H1 (cell line): ENCODE measurements around the gene AP3B2. TPM values are rescaled to one million over a fixed set of nuclear protein-coding genes. Genes with fewer than 3 reads are reported as not detected.

ENCODE experiments used
- EGR1 ChIP-seq: IDR thresholded peaks from 2 replicates; pipeline ENCODE4 v1.6.1; 2011; ENCODE audit warnings: low read depth, low read length, borderline replicate concordance
- RAD21 ChIP-seq, 2 experiments: IDR thresholded peaks in 1 of 2; conservative IDR thresholded peaks in 1 of 2; 2 replicates each; pipeline ENCODE4 v1.6.1; 2011; ENCODE audit warnings: low read depth in 2 of 2, low read length in 2 of 2, improper control_type of control experiment in 1 of 2, inconsistent platforms in 1 of 2, mild to moderate bottlenecking in 1 of 2, moderate library complexity in 1 of 2
- RBBP5 ChIP-seq: IDR thresholded peaks from 2 replicates; pipeline ENCODE4 v1.7.1; 2012; ENCODE audit warnings: low read depth, mild to moderate bottlenecking, inconsistent platforms, low read length, moderate library complexity, borderline replicate concordance
- TBP ChIP-seq: IDR thresholded peaks from 2 replicates; pipeline ENCODE4 v1.6.1; 2011; ENCODE audit warnings: low read depth, low read length, improper control_type of control experiment
- polyA plus RNA-seq, 7 experiments: library from polyadenylated mRNA; depleted of rRNA in 3 of 7; stranded (reverse) in 5 of 7; unstranded in 2 of 7; fragments of >200 nt in 5 of 7; fragments of 200-250 nt in 2 of 7; gene quantifications; 1 replicate in 5 of 7; 2 replicates in 1 of 7; 4 replicates in 1 of 7; pipeline versions ENCODE4 v1.2.1 to v1.2.3, GENCODE V29; 2011 to 2013; ENCODE audit warnings: missing spikeins in 2 of 7, mixed read lengths in 2 of 7
- total RNA-seq: library from RNA; stranded (reverse); fragmentation: NEBNext Ultra II Directional; extraction: Animal tissue kit (Norgen Biotek cat#: 25700); gene quantifications from 2 replicates; pipeline ENCODE4 v1.2.1, GENCODE V29; 2021

Gene AP3B2
- total and polyA plus RNA-seq, 2 of the 8 experiments (the other 6 are each of a cell fraction or from before 2014, with no cell fraction given) = 21.8 to 25.7 TPM

DNA sequence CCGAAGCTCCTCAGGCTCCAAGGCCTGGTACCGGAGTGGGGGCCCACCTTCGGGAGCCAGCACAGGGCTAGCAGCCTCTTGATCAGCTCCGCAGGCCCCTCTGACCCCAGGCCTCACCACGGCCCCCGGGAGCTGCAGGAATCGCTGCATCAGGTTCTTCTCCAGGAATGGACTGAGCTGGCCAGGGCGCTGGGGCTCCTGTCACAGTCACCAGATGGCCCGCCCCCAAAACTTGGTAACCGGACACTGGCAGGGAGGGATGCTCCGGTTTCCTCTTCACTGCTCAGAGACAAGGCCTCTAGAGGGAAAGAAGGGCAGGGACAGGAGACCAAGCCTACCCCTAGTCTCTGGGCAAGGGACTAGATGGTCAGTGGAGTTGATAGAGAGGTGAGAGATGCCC lies 9.9 kb downstream of the AP3B2 start (continued):
- TF ChIP-seq TBP = peak; percentile 42; the same call in 1 of the 2 replicates
- no peak for TF ChIP-seq RAD21 (IDR thresholded peaks at IDR 0.05 in 1 of 2, conservative IDR thresholded peaks at IDR 0.05 in 1 of 2; ENCODE audit: low read depth in 2 of 2, low read length in 2 of 2)
- TF ChIP-seq RBBP5 = no peak
- no peak for TF ChIP-seq EGR1
- TF ChIP-seq, all 59 proteins: peak for 2
